ENCODE measurements around the gene APBA3. TPM values are rescaled to one million over a fixed set of nuclear protein-coding genes. Genes with fewer than 3 reads are reported as not detected.

The APBA3 gene
- total and polyA plus RNA-seq, 9 of the 15 experiments (the other 6 are each of a cell fraction or from before 2014, with no cell fraction given): 0.10 to 29.5 (median 11.5) TPM

GRCh38 chr19:3785938-3786824 lies 24.7 kb upstream of the APBA3 start, which contains the start of gene MATK:
MATK (minus strand) TSS chr19:3786381; CDS start chr19:3785135, 1,246 bp downstream.
- H2AFZ ChIP-seq (ENCODE audit: low read depth, low read length): peak within 1 kb of the TSS; percentile 85
- no TSS peak for BruUV-seq (replicated peaks)
- in situ Hi-C loops (cut with MboI) (no loop called here), intact Hi-C loops (cut with micrococcal nuclease) (loop anchor here (10.0 kb wide), 1 partner anchor 59 kb away; no protein-coding TSS in a partner anchor)
- H3K36me3 ChIP-seq (ENCODE audit: control insufficient read depth, insufficient read depth, low read length): peaks cover 28% of the 10 kb centered on the region; the same call in 2 of the 3 replicates
- H3K79me2 ChIP-seq (ENCODE audit: control insufficient read depth, insufficient read depth, low read length): peaks cover 18% of the 10 kb centered on the region
- peak within 1 kb of the TSS; percentile 72 to 97 for H3K9ac ChIP-seq (ENCODE audit: insufficient read depth in 1 of 2, low read depth in 2 of 2, low read length in 2 of 2)
- H3K4me2 ChIP-seq (ENCODE audit: insufficient read depth, low read length): peak within 1 kb of the TSS; percentile 77
- peak; percentile 82 for ATAC-seq
- no peaks in the 10 kb centered on the region for H3K9me1 ChIP-seq (ENCODE audit: control insufficient read depth, insufficient read depth, low read length)
- ChIA-PET POLR2A (interaction anchor here (0.7 kb wide), 1 partner anchor 199 kb away, joined by 5 read pairs; no protein-coding TSS in a partner anchor), CTCF (ENCODE audit: low intra/inter-chr PET ratio) (no interaction called here)
- peaks cover 19% of the 10 kb centered on the region for H3K9me3 ChIP-seq (replicated peaks; ENCODE audit: control insufficient read depth, insufficient read depth, low read depth, low read length)
- H3K4me1 ChIP-seq (replicated peaks in 1 of 2; ENCODE audit: control insufficient read depth in 2 of 2, insufficient read depth in 2 of 2, low read length in 2 of 2): peaks cover 0 to 36% of the 10 kb centered on the region in 2 experiments; a peak in 2 of 5 replicates
- peak; percentile 73 for FAIRE-seq
- peak within 1 kb of the TSS; percentile 97 for H3K4me3 ChIP-seq
- 2% methylated on average over 65 of the region's 101 CpGs for WGBS (ENCODE audit: insufficient coverage, low coverage, missing lambda C conversion rate)
- no peaks in the 10 kb centered on the region for H4K20me1 ChIP-seq (replicated peaks; ENCODE audit: control insufficient read depth, insufficient read depth, low read length)
- peaks cover 0 to 9% of the 10 kb centered on the region in 2 experiments; a peak in 1 of 5 replicates for H3K27me3 ChIP-seq (ENCODE audit: control insufficient read depth in 2 of 2, insufficient read depth in 2 of 2, low read length in 2 of 2)
- H3K27ac ChIP-seq (ENCODE audit: extremely low read depth, low read depth, low read length): peak within 1 kb of the TSS; percentile 88
- DNase-seq (ENCODE audit: extremely low read depth in 1 of 4, low spot score in 3 of 4): peak; percentile 63 to 87 (median 81)
- TF ChIP-seq, protein P1, sequence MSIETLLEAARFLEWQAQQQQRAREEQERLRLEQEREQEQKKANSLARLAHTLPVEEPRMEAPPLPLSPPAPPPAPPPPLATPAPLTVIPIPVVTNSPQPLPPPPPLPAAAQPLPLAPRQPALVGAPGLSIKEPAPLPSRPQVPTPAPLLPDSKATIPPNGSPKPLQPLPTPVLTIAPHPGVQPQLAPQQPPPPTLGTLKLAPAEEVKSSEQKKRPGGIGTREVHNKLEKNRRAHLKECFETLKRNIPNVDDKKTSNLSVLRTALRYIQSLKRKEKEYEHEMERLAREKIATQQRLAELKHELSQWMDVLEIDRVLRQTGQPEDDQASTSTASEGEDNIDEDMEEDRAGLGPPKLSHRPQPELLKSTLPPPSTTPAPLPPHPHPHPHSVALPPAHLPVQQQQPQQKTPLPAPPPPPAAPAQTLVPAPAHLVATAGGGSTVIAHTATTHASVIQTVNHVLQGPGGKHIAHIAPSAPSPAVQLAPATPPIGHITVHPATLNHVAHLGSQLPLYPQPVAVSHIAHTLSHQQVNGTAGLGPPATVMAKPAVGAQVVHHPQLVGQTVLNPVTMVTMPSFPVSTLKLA (conservative IDR thresholded peaks at IDR 0.05): peak; percentile 6 to 64; a peak in 1 of 4 replicates
- TF ChIP-seq YY1 (IDR thresholded peaks at IDR 0.05; ENCODE audit: borderline replicate concordance in 1 of 3, control insufficient read depth in 1 of 3, extremely low read depth in 1 of 3, insufficient read depth in 3 of 3, insufficient read length in 1 of 3, insufficient replicate concordance in 2 of 3, low read depth in 1 of 3, low read length in 2 of 3) (peak in 1 of 3 experiments; percentile 25), ZBTB7A (IDR thresholded peaks at IDR 0.05; ENCODE audit: borderline replicate concordance, control insufficient read depth, low read depth, low read length) (peak; percentile 95), POLR2AphosphoS2 (IDR thresholded peaks at IDR 0.05; ENCODE audit: low read length) (no peak), RB1 (IDR thresholded peaks at IDR 0.05; ENCODE audit: low read depth) (peak; percentile 15; the same call in 1 of the 2 replicates), MYNN (IDR thresholded peaks at IDR 0.05) (no peak), MYNN (CRISPR knock-in tag; IDR thresholded peaks at IDR 0.05) (no peak), MCM7 (IDR thresholded peaks at IDR 0.05) (no peak), MAZ (CRISPR knock-in tag; conservative IDR thresholded peaks at IDR 0.05 in 1 of 2, IDR thresholded peaks at IDR 0.05 in 1 of 2) (0 out of 4 replicates have a peak, but pooled peaks of 1 of the 2 experiments have one; percentile 17), RCOR1 (IDR thresholded peaks at IDR 0.05; ENCODE audit: borderline replicate concordance in 1 of 2, low read depth in 2 of 2, low read length in 2 of 2) (peak; percentile 49 to 66; a peak in 1 of 4 replicates), POLR2A (conservative IDR thresholded peaks at IDR 0.05) (0 out of 2 replicates have a peak, but pooled peaks have one; percentile 1), SIN3A (IDR thresholded peaks at IDR 0.05; ENCODE audit: borderline replicate concordance in 2 of 2, control insufficient read depth in 1 of 2, low read depth in 2 of 2, low read length in 2 of 2) (0 out of 4 replicates have a peak, but pooled peaks of 1 of the 2 experiments have one; percentile 20), SLC30A9 (CRISPR knock-in tag; IDR thresholded peaks at IDR 0.05) (no peak), MCM5 (IDR thresholded peaks at IDR 0.05; ENCODE audit: low read depth) (no peak), E2F3 (CRISPR knock-in tag; IDR thresholded peaks at IDR 0.05) (no peak), SPI1 (IDR thresholded peaks at IDR 0.05; ENCODE audit: borderline replicate concordance, low read depth, low read length) (peak; percentile 36; the same call in 1 of the 2 replicates), ATF7 (IDR thresholded peaks at IDR 0.05) (no peak)
